ENCODE data around the gene STK32B.

Gene STK32B

GRCh38 chr4:5469151-5469775 lies 418.0 kb downstream of the STK32B start:
- DNase-seq (ENCODE audit: low spot score), result no peak

GRCh38 chr4:5469861-5470260 lies 418.6 kb downstream of the STK32B start:
- DNase-seq (ENCODE audit: low spot score), result no peak

- DNase-seq (ENCODE audit: low spot score), result no peak
Observed at GRCh38 chr4:5470318-5471198, 419.3 kb downstream of the STK32B start.

- no peak for DNase-seq (ENCODE audit: low spot score)
Observed at GRCh38 chr4:5471206-5471605, 419.9 kb downstream of the STK32B start.

- no peak for DNase-seq (ENCODE audit: low spot score)
Observed at GRCh38 chr4:5471691-5472090, 420.4 kb downstream of the STK32B start.

GRCh38 chr4:5472160-5472591 lies 420.9 kb downstream of the STK32B start:
- DNase-seq (ENCODE audit: low spot score), result no peak

GRCh38 chr4:5473125-5473524 lies 421.8 kb downstream of the STK32B start:
- DNase-seq (ENCODE audit: low spot score), result no peak

GRCh38 chr4:5474756-5475155 lies 423.5 kb downstream of the STK32B start:
- no peak for DNase-seq (ENCODE audit: low spot score)

- no peak for DNase-seq (ENCODE audit: low spot score)
Observed at GRCh38 chr4:5477613-5478012, 426.3 kb downstream of the STK32B start.

GRCh38 chr4:5478169-5478568 lies 426.9 kb downstream of the STK32B start:
- DNase-seq (ENCODE audit: low spot score), result no peak

- DNase-seq (ENCODE audit: low spot score), result no peak
Observed at GRCh38 chr4:5478697-5479096, 427.4 kb downstream of the STK32B start.

- no peak for DNase-seq (ENCODE audit: low spot score)
Observed at GRCh38 chr4:5479518-5480060, 428.3 kb downstream of the STK32B start.

- no peak for DNase-seq (ENCODE audit: low spot score)
Observed at GRCh38 chr4:5488413-5488812, 437.1 kb downstream of the STK32B start.

GRCh38 chr4:5489260-5489659 lies 438.0 kb downstream of the STK32B start:
- DNase-seq (ENCODE audit: low spot score), result no peak

- no peak for DNase-seq (ENCODE audit: low spot score)
Observed at GRCh38 chr4:5497489-5497888, 446.2 kb downstream of the STK32B start.

GRCh38 chr4:5500165-5500564 lies 448.9 kb downstream of the STK32B start:
- DNase-seq (ENCODE audit: low spot score), result no peak

- no peak for DNase-seq (ENCODE audit: low spot score)
Observed at GRCh38 chr4:5503336-5503936, 452.2 kb downstream of the STK32B start.

GRCh38 chr4:5504486-5504885 lies 453.2 kb downstream of the STK32B start:
- DNase-seq (ENCODE audit: low spot score), result no peak

- no peak for DNase-seq (ENCODE audit: low spot score)
Observed at GRCh38 chr4:5510504-5510903, 459.2 kb downstream of the STK32B start.

- no peak for DNase-seq (ENCODE audit: low spot score)
Observed at GRCh38 chr4:5511791-5512190, 460.5 kb downstream of the STK32B start.

- no peak for DNase-seq (ENCODE audit: low spot score)
Observed at GRCh38 chr4:5515646-5516045, 464.4 kb downstream of the STK32B start.

- DNase-seq (ENCODE audit: low spot score), result no peak
Observed at GRCh38 chr4:5517372-5517771, 466.1 kb downstream of the STK32B start.

Measured in globus pallidus (tissue), 1 donor.